ENCODE measurements around the gene ERMN. TPM values are rescaled to one million over a fixed set of nuclear protein-coding genes. Genes with fewer than 3 reads are reported as not detected.

ERMN gene
- total RNA-seq, 1 donor: 0.18 TPM

GRCh38 chr2:157329524-157329923 lies 3.9 kb upstream of the ERMN start:
- H3K4me3 ChIP-seq (ENCODE audit: low read depth, low read length): no peak overlapping the region
- DNase-seq (ENCODE audit: low read depth): no peak
- TF ChIP-seq, protein P1, sequence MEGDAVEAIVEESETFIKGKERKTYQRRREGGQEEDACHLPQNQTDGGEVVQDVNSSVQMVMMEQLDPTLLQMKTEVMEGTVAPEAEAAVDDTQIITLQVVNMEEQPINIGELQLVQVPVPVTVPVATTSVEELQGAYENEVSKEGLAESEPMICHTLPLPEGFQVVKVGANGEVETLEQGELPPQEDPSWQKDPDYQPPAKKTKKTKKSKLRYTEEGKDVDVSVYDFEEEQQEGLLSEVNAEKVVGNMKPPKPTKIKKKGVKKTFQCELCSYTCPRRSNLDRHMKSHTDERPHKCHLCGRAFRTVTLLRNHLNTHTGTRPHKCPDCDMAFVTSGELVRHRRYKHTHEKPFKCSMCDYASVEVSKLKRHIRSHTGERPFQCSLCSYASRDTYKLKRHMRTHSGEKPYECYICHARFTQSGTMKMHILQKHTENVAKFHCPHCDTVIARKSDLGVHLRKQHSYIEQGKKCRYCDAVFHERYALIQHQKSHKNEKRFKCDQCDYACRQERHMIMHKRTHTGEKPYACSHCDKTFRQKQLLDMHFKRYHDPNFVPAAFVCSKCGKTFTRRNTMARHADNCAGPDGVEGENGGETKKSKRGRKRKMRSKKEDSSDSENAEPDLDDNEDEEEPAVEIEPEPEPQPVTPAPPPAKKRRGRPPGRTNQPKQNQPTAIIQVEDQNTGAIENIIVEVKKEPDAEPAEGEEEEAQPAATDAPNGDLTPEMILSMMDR (IDR thresholded peaks at IDR 0.05; ENCODE audit: insufficient read depth, low read length): no peak

DNA sequence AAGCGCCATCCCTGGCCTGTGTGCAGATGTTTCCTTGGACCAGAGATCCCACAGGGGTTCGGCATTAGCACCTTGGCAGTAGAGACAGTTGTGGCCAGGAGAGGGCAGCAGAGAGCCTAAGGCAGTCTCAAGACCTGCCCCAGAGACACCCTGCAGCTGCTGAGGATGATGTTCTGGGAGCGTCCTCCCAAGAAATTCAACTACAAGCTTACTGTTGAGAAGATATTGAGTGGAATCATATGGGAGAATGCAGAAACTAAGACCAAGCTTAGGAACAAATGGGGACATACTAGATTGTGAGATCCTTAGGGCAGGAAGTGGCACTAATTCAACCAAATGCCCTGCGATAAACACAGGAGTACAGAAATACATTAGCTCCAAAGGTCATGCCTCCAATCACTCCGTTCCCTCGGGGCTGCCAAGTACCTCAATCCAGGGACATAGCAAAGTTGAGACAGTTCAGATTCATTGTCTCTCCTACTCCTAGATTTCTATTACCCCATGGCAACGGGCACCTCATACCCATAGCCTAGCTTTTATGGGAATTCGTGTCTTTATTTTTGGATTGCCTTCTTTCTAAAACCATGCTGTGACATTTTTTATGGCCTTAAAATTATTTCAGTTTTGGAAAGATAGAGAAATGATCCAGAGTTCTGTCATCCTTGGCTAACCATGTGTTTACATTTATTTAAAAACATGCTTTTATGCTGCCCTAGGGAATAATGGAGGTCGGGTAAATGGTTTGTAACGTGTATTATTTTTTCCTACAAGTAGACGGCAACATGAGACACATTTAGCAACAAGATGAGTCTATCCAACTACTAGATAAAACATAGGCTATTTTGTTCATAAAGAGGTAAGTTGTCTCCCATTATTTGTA lies 2.2 kb upstream of the ERMN start:
- TF ChIP-seq, protein P1 (IDR thresholded peaks at IDR 0.05; ENCODE audit: insufficient read depth, low read length): peak; percentile 94
- no peak overlapping the region for H3K4me3 ChIP-seq (ENCODE audit: low read depth, low read length)
- peak; percentile 81 for DNase-seq (ENCODE audit: low read depth)

DNA sequence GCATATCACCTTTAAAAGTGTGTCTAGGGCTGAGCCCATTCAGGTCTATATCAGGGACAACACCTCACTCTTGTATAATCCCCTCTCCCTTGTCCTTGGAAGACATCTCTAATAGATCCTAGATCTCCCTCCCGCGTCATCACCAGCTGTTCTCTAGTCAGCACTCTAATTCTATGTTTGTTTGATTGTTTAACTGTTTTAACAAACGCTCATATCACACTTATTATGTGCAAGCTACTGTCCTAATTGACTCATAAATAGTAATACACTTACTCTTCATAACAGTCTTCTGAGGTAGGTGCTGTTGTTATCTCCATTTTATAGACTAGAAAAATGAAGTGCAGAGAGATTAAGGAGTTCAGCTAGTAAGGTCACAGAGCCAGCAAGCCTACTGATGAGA lies 1.6 kb upstream of the ERMN start:
- TF ChIP-seq, protein P1 (IDR thresholded peaks at IDR 0.05; ENCODE audit: insufficient read depth, low read length): no peak
- H3K4me3 ChIP-seq (ENCODE audit: low read depth, low read length): no peak overlapping the region
- DNase-seq (ENCODE audit: low read depth): no peak

DNA sequence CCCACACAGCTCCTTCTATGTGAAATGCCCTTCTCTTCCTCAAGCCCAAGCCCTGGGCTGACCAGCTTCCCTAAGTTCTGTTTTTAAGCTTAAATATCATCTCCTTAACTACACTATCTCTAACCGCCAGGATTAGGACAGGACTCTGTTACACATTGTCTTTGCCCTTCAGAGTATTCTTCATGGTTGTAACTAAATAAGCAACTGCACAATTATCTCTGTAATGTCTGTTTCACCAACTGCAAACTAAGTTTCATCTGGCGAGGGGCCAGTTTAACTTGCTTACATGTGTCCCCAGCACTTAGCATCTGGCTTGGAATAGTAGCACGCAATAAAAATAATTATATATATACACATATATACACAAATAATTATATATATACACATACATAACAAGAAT lies 1.1 kb upstream of the ERMN start:
- TF ChIP-seq, protein P1 (IDR thresholded peaks at IDR 0.05; ENCODE audit: insufficient read depth, low read length): no peak
- no peak overlapping the region for H3K4me3 ChIP-seq (ENCODE audit: low read depth, low read length)

GRCh38 chr2:157324331-157324843 lies 1.2 kb downstream of the ERMN start:
- TF ChIP-seq, protein P1 (IDR thresholded peaks at IDR 0.05; ENCODE audit: insufficient read depth, low read length): no peak
- no peak overlapping the region for H3K4me3 ChIP-seq (ENCODE audit: low read depth, low read length)
- DNase-seq (ENCODE audit: low read depth): no peak

More for the DNA sequence above, 1.1 kb upstream of the ERMN start:
- no peak for DNase-seq (ENCODE audit: low read depth)

DNA sequence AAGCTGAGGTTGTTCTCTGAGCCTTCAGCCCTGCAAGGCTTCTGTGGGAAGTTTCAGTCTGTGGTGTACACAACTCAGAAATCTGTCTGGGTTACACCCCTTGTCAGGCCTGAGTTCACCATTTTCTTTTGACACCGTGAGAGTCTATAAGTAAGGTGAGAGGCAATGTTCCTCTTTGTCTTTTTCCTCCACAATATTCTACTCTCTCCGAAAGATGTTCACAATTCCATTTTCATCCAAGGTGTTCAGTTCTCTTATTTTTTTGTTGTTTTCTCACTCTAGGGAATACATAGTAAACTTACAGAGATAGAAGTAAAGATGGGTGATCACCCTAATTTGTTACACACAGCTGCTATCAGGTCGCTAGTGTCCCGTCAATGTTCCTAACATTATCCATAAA lies 3.2 kb downstream of the ERMN start:
- DNase-seq (ENCODE audit: low read depth): no peak

More for the DNA sequence above, 3.2 kb downstream of the ERMN start:
- TF ChIP-seq, protein P1 (IDR thresholded peaks at IDR 0.05; ENCODE audit: insufficient read depth, low read length): no peak
- H3K4me3 ChIP-seq (ENCODE audit: low read depth, low read length): no peak overlapping the region

Measured in fibroblast of the aortic adventitia (primary cell).